PFSK-1 (cell line): ENCODE measurements around the gene ACSL5.

Source experiments
- POLR2AphosphoS5 ChIP-seq: IDR thresholded peaks from 2 replicates; pipeline ENCODE4 v1.6.1; 2012; ENCODE audit warnings: low read depth, mild to moderate bottlenecking, control low read depth, low read length, moderate library complexity
- REST ChIP-seq, 2 experiments: IDR thresholded peaks; 2 replicates each; pipeline versions ENCODE4 v1.6.1 to v1.8.0; 2011 to 2012; ENCODE audit warnings: low read depth in 2 of 2, low read length in 2 of 2, control low read depth in 1 of 2, inconsistent platforms in 1 of 2, mild to moderate bottlenecking in 1 of 2, moderate library complexity in 1 of 2; ENCODE audit not compliant: insufficient read depth in 1 of 2
- SIN3A ChIP-seq: IDR thresholded peaks from 2 replicates; pipeline ENCODE4 v1.6.1; 2012; ENCODE audit warnings: mild to moderate bottlenecking, low read length, moderate library complexity, borderline replicate concordance; ENCODE audit not compliant: insufficient read depth
- TAF1 ChIP-seq: IDR thresholded peaks from 2 replicates; pipeline ENCODE4 v1.6.1; 2012; ENCODE audit warnings: low read length, control low read depth, borderline replicate concordance; ENCODE audit not compliant: insufficient read depth

- TF ChIP-seq TAF1 (no peak), POLR2AphosphoS5 (no peak), REST (IDR thresholded peaks at IDR 0.05; ENCODE audit: insufficient read depth in 1 of 2, low read depth in 2 of 2, low read length in 2 of 2) (no peak), SIN3A (no peak)
Observed at GRCh38 chr10:112369495-112370423, 4.2 kb upstream of the ACSL5 start.
